GM21526 (cell line): ENCODE measurements around the gene ARMC10.
"Not testable (repeated sequence)": the region's sequence is repeated elsewhere in the genome, so short reads cannot be mapped to it uniquely, and the experiment has no call there.

Experiments
- ATAC-seq: cut with Tn5 transposase; IDR thresholded peaks from one replicate; pipeline ENCODE4 v1.9.1; 2021; ENCODE audit warnings: moderate library complexity; ENCODE audit not compliant: unreplicated experiment, low FRiP score

ARMC10 gene

GRCh38 chr7:103077318-103077717, 2.4 kb downstream of the ARMC10 start:
- no peak for ATAC-seq

GRCh38 chr7:103078226-103078625, 3.3 kb downstream of the ARMC10 start:
- not testable (repeated sequence) for ATAC-seq

GRCh38 chr7:103079836-103080235, 4.9 kb downstream of the ARMC10 start:
- no peak for ATAC-seq

- ATAC-seq, result no peak
These were observed 6.0 kb downstream of the ARMC10 start for GRCh38 chr7:103080923-103081322.

GRCh38 chr7:103082497-103082896, 7.6 kb downstream of the ARMC10 start:
- no peak for ATAC-seq

GRCh38 chr7:103083210-103083609, 8.3 kb downstream of the ARMC10 start:
- ATAC-seq, result no peak

GRCh38 chr7:103092321-103092720, 17.4 kb downstream of the ARMC10 start:
- ATAC-seq, result not testable (repeated sequence)

GRCh38 chr7:103093429-103093828, 18.5 kb downstream of the ARMC10 start:
- ATAC-seq, result no peak

GRCh38 chr7:103094102-103094501, 19.2 kb downstream of the ARMC10 start:
- no peak for ATAC-seq

GRCh38 chr7:103095558-103095957, 20.6 kb downstream of the ARMC10 start:
- ATAC-seq, result not testable (repeated sequence)

GRCh38 chr7:103097041-103097440, 22.1 kb downstream of the ARMC10 start:
- no peak for ATAC-seq

- no peak for ATAC-seq
These were observed 25.4 kb downstream of the ARMC10 start for GRCh38 chr7:103100348-103100747.

- no peak for ATAC-seq
These were observed 26.6 kb downstream of the ARMC10 start for GRCh38 chr7:103101543-103101942.

- no peak for ATAC-seq
These were observed 31.2 kb downstream of the ARMC10 start for GRCh38 chr7:103106005-103106702.

GRCh38 chr7:103106703-103107070, 31.7 kb downstream of the ARMC10 start:
- ATAC-seq, result not testable (repeated sequence)

- no peak for ATAC-seq
These were observed 38.2 kb downstream of the ARMC10 start for GRCh38 chr7:103113164-103113563.

- ATAC-seq, result no peak
These were observed 39.7 kb downstream of the ARMC10 start for GRCh38 chr7:103114576-103115008.

GRCh38 chr7:103115771-103116170, 40.8 kb downstream of the ARMC10 start:
- ATAC-seq, result no peak

- no peak for ATAC-seq
These were observed 41.6 kb downstream of the ARMC10 start for GRCh38 chr7:103116511-103116910.

- no peak for ATAC-seq
These were observed 42.1 kb downstream of the ARMC10 start for GRCh38 chr7:103116991-103117390.

GRCh38 chr7:103117465-103117864, 42.5 kb downstream of the ARMC10 start:
- ATAC-seq, result no peak

GRCh38 chr7:103119791-103120291, 44.9 kb downstream of the ARMC10 start:
- ATAC-seq, result no peak
